Putamen (tissue), 1 donor: ENCODE data around the gene CC2D1A.

Source experiments
- DNase-seq: peaks from one replicate; pipeline ENCODE4 v3.0.0-alpha.2; 2016; ENCODE audit warnings: low spot score

The CC2D1A gene

DNA sequence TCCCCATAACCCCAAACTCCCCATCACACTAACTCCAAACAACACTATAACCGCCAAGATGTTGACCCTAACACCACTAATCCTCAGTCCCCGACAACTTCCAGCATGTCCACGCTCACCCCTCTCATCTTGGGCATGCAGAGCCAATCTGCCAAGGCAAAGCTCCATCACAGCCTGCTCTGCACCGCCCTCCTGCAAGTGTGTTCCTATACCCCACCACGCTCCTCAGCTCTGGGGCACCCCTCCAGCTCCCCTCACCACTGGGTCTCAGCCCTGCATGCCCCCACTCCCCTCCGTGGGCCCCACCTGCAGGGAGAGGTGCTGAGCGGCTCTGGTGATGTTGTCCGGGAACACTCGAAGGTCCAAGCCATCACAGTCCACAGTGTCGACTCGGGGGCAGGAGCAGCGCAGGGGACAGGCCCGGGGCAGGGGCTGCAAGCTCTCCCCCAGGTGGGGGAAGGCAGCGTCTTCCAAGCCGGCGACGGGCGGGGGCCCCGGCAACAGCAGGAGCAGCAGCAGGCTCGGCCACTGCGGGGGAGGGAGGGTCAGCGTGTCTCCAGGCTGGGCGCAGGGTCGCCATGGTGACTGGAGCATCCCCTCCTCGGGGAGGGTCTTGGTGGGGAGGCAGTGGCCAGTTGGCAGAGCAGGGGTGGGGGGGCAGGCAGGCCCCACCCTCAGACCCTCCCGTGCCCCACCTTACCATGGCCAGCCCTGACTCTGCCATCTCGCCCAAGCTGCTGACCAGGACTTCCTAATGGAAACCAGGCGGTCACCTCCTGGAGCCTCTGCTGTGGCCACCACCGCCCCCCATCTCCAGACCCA, 31.7 kb downstream of the CC2D1A start:
- no peak for DNase-seq

DNA sequence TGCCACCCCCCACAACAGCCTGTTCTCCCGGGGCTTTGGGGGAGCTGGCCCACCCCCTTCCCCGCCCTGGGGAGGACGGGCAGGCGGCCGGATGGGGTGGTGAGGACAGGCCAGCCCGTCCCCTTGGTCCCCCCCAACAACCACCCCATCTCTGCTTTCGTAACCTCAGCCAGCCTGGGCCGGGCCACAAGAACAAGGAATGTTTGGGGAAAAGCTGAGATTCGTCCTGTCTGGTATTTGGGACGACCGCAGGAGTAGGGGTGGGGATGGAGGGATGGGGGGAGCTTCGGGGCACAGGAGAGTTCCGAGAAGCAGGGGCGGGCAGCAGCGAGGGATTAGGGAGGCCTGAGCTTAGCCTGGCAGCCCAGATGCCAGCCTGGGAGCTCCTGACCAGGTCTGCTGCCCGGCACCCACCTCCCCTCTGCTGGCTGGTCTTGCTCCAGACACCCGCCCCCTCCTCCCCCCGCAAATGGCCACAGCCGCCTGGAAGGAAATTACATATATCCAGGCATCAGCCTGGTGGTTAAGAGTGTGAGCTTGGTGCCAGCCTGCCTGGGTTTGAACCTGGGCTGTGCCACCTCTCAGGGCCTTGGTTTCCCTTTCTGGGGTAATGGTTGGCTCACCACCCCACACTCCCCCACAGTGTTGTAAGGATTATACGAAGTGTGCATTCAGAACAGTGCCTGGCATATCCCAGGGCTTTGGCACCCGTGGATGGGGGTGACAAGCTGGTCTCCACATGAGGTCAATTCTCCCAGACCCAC, 32.5 kb downstream of the CC2D1A start, which contains the start of gene PODNL1:
PODNL1 (minus strand) TSS at position 117 of the 764 bp plus-strand sequence. CDS start 236 bp downstream, outside the sequence.
- no peak for DNase-seq

- DNase-seq: no peak
Observed at GRCh38 chr19:13942023-13942684, 36.2 kb downstream of the CC2D1A start.

- DNase-seq: no peak
Observed at GRCh38 chr19:13946414-13946813, 40.4 kb downstream of the CC2D1A start.

- DNase-seq: no peak
Observed at GRCh38 chr19:13951043-13951442, 45.0 kb downstream of the CC2D1A start.

DNA sequence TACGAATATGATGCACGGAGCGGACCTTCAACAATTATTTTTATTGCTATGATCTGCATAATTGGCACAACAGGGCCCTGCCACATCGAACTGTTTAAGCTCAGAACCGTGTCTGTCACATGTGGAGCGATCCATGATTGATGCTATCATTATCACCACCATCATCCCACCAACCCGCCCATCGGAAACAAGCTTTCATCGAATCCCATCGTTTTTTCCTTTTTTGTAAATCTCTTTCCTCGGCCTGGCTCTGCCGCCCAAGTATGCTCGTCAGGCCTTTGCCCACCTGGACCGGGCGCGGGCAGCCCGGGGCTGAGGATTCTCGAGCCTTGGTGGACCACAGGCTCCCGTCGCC, 45.8 kb downstream of the CC2D1A start:
- DNase-seq: no peak

DNA sequence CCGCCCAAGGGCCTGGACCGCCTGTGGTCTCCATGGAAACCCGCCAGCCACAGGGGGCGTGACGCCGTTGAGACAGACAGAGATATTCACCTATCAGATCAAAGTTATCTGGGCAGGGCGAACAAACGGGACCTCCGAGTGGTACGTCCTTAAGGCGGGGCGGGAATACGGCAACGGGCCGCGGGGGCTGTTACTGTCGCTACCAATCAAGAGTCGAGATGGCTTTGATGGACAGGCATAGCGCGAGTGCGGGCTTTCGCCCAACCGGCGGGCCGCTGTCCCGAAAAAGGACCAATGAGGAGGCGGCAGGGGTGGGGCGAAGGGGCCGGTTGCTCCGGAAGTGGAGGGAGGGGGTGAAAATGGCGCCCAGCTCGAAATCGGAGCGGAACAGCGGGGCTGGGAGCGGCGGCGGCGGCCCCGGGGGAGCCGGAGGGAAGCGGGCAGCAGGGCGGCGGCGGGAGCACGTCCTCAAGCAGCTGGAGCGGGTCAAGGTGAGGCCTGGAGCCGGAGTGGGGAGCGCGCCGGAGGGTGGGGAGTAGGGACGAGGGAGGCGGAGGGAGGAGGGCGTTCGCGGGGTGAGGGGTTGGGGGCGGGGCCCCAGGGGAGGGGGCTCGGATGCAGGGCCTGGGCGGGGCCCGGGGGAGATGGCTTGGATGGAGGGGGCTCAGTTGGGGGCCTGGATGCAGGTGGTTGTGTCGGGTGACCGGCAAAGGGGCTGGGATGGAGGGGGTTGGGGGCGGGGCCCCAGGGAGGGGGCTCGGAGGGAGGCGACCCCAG, 46.3 kb downstream of the CC2D1A start, which contains the start of gene DCAF15:
DCAF15 (plus strand) TSS at position 356 of the 777 bp plus-strand sequence; CDS start at position 360, 4 bp downstream.
- DNase-seq: peak; percentile 100

DNA sequence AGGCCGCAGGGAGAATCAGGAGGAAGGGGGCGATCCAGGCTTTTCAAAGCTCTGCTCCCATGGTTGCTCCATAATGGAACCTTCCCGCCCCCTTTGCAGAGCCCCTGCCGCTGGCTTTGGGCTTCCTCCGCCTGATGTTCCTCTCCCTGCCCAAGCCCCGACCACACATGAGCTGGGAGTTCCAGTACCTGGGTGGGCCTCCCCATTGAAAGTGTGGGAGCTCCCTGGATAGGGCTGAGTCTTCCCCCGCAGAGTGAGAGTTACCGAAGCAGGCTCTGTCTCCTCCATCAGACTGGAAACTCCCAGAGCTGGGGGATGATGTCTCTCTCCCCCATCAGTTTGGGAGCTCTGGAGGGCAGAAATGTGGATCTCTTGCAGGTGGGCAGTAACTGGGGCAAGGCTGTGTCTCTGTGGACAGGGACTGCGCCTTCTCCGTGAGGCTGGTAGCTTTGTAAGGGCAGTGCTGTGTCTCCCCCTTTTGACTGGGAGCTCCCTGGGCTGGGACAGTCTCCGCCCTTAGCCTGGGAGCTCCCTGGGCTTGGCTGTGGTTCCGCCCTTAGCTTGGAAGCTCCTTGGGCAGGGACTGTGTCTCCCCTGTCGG, 47.0 kb downstream of the CC2D1A start:
- DNase-seq: no peak

- DNase-seq: no peak
Observed at GRCh38 chr19:13954185-13954584, 48.2 kb downstream of the CC2D1A start.

- DNase-seq: no peak
Observed at GRCh38 chr19:13955662-13956364, 49.8 kb downstream of the CC2D1A start.

- no peak for DNase-seq
Observed at GRCh38 chr19:13956365-13956744, 50.4 kb downstream of the CC2D1A start.

- no peak for DNase-seq
Observed at GRCh38 chr19:13957051-13957450, 51.0 kb downstream of the CC2D1A start.

GRCh38 chr19:13958043-13958442, 52.0 kb downstream of the CC2D1A start:
- no peak for DNase-seq

DNA sequence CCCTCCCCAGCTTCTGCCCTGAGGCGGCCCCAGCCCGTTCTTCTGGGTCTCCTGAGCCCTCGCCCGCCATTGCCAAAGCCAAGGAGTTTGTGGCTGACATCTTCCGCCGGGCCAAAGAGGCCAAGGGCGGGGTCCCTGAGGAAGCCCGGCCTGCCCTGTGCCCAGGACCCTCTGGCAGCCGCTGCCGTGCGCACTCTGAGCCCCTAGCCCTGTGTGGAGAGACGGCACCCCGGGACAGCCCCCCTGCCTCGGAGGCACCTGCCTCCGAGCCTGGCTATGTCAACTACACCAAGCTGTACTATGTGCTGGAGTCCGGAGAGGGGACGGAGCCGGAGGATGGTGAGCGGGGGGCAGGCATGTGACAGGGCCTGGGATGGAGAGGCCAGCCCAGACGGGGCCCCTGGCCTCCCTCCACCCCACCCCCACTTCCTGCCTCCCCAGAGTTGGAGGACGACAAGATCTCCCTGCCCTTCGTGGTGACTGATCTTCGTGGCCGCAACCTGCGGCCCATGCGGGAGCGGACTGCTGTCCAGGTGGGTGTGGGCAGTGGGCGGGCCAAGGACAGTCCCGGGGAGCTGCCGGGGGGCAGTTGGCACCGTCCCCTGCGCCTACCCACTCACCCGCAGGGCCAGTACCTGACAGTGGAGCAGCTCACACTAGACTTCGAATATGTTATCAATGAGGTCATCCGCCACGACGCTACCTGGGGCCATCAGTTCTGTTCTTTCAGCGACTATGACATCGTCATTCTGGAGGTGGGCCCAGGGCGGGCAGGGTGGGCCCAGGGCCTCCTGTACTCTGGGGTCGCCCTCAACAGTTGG, 53.4 kb downstream of the CC2D1A start:
- no peak for DNase-seq

DNA sequence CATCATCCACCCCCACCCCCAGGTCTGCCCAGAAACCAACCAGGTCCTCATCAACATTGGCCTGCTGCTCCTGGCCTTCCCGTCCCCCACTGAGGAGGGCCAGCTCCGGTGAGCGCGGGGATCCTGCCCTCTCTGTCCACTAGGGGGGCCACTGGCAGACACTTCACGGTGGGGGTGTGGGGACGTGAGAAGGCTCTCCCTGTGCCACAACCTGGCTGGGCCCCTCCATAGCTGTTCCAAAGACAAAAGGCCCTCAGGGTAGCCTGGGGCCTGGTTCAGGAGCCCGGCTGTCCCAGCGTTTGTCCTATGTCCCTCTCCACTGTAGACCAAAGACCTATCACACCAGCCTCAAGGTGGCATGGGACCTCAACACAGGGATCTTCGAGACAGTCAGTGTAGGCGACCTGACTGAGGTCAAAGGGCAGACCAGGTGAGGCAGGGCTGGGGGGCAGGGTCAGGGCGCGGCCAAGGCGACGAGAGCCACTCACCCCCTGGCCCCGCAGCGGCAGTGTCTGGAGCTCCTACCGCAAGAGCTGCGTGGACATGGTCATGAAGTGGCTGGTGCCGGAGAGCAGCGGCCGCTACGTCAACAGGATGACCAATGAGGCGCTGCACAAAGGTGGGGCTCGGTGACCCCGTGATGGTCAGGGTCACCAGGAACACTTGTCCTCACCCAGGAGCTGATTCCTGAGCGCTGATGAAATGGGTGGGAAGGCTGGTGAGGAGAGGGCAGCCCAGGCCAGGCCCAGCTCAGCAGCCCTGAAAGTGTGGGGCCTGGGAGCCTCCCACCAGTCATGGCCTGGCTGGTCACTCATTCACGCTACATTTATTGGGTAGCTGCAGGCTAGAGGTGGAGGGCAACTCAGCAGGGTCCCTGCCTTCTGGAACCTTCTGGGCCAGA, 54.2 kb downstream of the CC2D1A start:
- DNase-seq: no peak

- DNase-seq: no peak
Observed at GRCh38 chr19:13960863-13961784, 55.1 kb downstream of the CC2D1A start.

GRCh38 chr19:13961826-13962698, 56.1 kb downstream of the CC2D1A start:
- no peak for DNase-seq
